ENCODE results near the gene PVR.

DNA sequence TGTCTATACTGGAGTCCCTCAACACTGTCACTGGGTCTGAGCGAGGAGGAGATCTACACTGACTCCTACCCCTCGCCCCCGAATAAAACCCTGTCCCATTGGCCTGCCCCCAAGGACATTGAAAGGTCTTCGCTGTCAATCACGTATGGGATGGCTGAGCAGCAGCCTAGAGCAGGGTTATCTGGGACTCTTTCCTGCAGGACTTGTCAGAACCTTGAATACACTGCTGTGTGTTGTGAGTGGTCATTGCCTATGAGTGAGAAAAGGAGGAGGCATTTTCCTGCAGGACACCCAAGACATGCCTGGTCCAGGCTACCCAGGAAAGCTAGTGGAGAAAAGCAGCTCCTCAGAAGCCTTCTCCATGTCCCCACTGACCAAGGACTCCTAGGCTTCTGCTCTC is 9.6 kb downstream of the PVR start:
- TF ChIP-seq POLR2AphosphoS5 (IDR thresholded peaks at IDR 0.05), result no peak
- no peak for TF ChIP-seq POLR2A (IDR thresholded peaks at IDR 0.05)
- TF ChIP-seq, protein P1, sequence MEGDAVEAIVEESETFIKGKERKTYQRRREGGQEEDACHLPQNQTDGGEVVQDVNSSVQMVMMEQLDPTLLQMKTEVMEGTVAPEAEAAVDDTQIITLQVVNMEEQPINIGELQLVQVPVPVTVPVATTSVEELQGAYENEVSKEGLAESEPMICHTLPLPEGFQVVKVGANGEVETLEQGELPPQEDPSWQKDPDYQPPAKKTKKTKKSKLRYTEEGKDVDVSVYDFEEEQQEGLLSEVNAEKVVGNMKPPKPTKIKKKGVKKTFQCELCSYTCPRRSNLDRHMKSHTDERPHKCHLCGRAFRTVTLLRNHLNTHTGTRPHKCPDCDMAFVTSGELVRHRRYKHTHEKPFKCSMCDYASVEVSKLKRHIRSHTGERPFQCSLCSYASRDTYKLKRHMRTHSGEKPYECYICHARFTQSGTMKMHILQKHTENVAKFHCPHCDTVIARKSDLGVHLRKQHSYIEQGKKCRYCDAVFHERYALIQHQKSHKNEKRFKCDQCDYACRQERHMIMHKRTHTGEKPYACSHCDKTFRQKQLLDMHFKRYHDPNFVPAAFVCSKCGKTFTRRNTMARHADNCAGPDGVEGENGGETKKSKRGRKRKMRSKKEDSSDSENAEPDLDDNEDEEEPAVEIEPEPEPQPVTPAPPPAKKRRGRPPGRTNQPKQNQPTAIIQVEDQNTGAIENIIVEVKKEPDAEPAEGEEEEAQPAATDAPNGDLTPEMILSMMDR (IDR thresholded peaks at IDR 0.05), result no peak
- no peak for TF ChIP-seq EP300 (IDR thresholded peaks at IDR 0.05)

All from gastroesophageal sphincter (tissue), 3 donors.